Measurements from ENCODE around the gene CDKAL1. TPM values are rescaled to one million over a fixed set of nuclear protein-coding genes. Genes with fewer than 3 reads are reported as not detected.
A peak's percentile ranks its signal among the peaks of the same experiment; 100 is the strongest.

The CDKAL1 gene
- total and polyA plus RNA-seq, 2 of the 13 experiments (the other 11 are each of a cell fraction or from before 2014, with no cell fraction given), result 9.5 to 27.7 TPM

DNA sequence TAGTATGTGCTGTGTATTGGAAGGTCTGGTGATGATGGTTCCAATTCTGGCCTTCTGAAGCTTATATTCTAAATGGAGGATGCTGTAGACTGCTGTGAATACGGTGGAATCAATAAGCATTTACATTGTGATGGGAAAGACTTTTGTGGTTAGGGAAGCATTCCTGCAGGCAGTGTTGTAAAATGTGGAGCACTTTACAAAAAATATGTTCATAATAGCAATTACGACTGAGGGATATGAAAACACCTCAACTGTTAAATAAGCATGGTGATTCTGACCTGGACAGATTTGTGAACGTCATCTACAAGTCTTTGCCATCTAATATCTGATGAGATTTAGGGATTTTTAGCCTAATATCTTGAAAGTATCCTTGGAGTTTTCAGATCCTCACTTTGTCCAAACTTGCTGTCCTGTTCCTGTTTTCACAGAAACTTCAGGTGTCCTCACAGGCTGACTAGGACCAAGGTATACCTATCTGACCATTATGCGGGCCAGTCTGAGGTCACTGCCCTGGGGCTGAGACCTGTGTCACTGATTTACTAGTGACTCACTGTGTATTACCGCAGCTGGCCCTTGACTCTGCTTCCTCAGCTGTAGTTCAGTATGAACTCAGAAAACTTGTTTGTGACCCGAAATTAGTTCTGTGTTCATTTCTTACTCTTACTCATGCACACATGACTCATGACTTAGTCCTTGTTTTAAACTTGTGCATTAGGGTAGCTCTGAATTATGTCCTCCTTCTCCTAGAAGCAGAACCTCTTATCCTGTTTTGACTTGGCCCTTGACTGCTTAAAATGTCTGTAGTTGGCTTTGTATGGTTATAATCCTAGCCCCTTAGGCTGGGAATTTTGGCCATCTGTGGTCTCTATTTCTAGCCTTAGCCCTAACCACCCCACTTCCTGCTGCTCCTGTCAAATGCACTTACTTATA is 343.0 kb downstream of the CDKAL1 start (continued):
- TF ChIP-seq SRF (IDR thresholded peaks at IDR 0.05; ENCODE audit: low read depth, low read length), result no peak
- peak; percentile 31; the same call in 1 of the 2 replicates for TF ChIP-seq YEATS4 (CRISPR knock-in tag; IDR thresholded peaks at IDR 0.05; ENCODE audit: borderline replicate concordance)
- TF ChIP-seq, protein P1, sequence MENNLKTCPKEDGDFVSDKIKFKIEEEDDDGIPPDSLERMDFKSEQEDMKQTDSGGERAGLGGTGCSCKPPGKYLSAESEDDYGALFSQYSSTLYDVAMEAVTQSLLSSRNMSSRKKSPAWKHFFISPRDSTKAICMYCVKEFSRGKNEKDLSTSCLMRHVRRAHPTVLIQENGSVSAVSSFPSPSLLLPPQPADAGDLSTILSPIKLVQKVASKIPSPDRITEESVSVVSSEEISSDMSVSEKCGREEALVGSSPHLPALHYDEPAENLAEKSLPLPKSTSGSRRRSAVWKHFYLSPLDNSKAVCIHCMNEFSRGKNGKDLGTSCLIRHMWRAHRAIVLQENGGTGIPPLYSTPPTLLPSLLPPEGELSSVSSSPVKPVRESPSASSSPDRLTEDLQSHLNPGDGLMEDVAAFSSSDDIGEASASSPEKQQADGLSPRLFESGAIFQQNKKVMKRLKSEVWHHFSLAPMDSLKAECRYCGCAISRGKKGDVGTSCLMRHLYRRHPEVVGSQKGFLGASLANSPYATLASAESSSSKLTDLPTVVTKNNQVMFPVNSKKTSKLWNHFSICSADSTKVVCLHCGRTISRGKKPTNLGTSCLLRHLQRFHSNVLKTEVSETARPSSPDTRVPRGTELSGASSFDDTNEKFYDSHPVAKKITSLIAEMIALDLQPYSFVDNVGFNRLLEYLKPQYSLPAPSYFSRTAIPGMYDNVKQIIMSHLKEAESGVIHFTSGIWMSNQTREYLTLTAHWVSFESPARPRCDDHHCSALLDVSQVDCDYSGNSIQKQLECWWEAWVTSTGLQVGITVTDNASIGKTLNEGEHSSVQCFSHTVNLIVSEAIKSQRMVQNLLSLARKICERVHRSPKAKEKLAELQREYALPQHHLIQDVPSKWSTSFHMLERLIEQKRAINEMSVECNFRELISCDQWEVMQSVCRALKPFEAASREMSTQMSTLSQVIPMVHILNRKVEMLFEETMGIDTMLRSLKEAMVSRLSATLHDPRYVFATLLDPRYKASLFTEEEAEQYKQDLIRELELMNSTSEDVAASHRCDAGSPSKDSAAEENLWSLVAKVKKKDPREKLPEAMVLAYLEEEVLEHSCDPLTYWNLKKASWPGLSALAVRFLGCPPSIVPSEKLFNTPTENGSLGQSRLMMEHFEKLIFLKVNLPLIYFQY (CRISPR knock-in tag; IDR thresholded peaks at IDR 0.05; ENCODE audit: borderline replicate concordance), result peak; percentile 75
- TF ChIP-seq, protein P2, sequence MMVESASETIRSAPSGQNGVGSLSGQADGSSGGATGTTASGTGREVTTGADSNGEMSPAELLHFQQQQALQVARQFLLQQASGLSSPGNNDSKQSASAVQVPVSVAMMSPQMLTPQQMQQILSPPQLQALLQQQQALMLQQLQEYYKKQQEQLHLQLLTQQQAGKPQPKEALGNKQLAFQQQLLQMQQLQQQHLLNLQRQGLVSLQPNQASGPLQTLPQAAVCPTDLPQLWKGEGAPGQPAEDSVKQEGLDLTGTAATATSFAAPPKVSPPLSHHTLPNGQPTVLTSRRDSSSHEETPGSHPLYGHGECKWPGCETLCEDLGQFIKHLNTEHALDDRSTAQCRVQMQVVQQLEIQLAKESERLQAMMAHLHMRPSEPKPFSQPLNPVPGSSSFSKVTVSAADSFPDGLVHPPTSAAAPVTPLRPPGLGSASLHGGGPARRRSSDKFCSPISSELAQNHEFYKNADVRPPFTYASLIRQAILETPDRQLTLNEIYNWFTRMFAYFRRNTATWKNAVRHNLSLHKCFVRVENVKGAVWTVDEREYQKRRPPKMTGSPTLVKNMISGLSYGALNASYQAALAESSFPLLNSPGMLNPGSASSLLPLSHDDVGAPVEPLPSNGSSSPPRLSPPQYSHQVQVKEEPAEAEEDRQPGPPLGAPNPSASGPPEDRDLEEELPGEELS (CRISPR knock-in tag; IDR thresholded peaks at IDR 0.05), result peak; percentile 87
- TF ChIP-seq, protein P3, sequence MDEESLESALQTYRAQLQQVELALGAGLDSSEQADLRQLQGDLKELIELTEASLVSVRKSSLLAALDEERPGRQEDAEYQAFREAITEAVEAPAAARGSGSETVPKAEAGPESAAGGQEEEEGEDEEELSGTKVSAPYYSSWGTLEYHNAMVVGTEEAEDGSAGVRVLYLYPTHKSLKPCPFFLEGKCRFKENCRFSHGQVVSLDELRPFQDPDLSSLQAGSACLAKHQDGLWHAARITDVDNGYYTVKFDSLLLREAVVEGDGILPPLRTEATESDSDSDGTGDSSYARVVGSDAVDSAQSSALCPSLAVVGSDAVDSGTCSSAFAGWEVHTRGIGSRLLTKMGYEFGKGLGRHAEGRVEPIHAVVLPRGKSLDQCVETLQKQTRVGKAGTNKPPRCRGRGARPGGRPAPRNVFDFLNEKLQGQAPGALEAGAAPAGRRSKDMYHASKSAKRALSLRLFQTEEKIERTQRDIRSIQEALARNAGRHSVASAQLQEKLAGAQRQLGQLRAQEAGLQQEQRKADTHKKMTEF (CRISPR knock-in tag; IDR thresholded peaks at IDR 0.05), result peak; percentile 67
- TF ChIP-seq, protein P4, sequence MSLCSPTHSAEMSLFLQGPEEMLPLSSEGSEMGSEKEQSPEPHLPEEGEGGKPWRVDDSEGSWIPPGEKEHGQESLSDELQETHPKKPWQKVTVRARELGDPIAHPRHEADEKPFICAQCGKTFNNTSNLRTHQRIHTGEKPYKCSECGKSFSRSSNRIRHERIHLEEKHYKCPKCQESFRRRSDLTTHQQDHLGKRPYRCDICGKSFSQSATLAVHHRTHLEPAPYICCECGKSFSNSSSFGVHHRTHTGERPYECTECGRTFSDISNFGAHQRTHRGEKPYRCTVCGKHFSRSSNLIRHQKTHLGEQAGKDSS (CRISPR knock-in tag; IDR thresholded peaks at IDR 0.05; ENCODE audit: borderline replicate concordance, low read depth), result peak; percentile 82; the same call in 1 of the 2 replicates
- TF ChIP-seq, protein P5, sequence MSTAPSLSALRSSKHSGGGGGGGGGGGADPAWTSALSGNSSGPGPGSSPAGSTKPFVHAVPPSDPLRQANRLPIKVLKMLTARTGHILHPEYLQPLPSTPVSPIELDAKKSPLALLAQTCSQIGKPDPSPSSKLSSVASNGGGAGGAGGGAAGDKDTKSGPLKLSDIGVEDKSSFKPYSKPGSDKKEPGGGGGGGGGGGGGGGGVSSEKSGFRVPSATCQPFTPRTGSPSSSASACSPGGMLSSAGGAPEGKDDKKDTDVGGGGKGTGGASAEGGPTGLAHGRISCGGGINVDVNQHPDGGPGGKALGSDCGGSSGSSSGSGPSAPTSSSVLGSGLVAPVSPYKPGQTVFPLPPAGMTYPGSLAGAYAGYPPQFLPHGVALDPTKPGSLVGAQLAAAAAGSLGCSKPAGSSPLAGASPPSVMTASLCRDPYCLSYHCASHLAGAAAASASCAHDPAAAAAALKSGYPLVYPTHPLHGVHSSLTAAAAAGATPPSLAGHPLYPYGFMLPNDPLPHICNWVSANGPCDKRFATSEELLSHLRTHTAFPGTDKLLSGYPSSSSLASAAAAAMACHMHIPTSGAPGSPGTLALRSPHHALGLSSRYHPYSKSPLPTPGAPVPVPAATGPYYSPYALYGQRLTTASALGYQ (CRISPR knock-in tag; IDR thresholded peaks at IDR 0.05), result peak; percentile 79; the same call in 1 of the 2 replicates
- TF ChIP-seq ZNF549 (CRISPR knock-in tag; IDR thresholded peaks at IDR 0.05), result no peak
- peak; percentile 75 for TF ChIP-seq PPARG (CRISPR knock-in tag; conservative IDR thresholded peaks at IDR 0.05)
- peak; percentile 82; the same call in 1 of the 2 replicates for TF ChIP-seq ZKSCAN8 (CRISPR knock-in tag; IDR thresholded peaks at IDR 0.05; ENCODE audit: borderline replicate concordance)
- TF ChIP-seq, protein P6, sequence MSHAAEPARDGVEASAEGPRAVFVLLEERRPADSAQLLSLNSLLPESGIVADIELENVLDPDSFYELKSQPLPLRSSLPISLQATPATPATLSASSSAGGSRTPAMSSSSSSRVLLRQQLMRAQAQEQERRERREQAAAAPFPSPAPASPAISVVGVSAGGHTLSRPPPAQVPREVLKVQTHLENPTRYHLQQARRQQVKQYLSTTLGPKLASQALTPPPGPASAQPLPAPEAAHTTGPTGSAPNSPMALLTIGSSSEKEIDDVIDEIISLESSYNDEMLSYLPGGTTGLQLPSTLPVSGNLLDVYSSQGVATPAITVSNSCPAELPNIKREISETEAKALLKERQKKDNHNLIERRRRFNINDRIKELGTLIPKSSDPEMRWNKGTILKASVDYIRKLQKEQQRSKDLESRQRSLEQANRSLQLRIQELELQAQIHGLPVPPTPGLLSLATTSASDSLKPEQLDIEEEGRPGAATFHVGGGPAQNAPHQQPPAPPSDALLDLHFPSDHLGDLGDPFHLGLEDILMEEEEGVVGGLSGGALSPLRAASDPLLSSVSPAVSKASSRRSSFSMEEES (CRISPR knock-in tag; IDR thresholded peaks at IDR 0.05), result peak; percentile 88
- TF ChIP-seq FOSL1 (CRISPR knock-in tag; IDR thresholded peaks at IDR 0.05; ENCODE audit: borderline replicate concordance), result peak; percentile 97
- no peak; the same call in 1 of the 2 replicates for TF ChIP-seq DNMT3B (CRISPR knock-in tag; conservative IDR thresholded peaks at IDR 0.05)
- TF ChIP-seq NR2F6 (IDR thresholded peaks at IDR 0.05), result peak; percentile 86
- peak; percentile 95 for TF ChIP-seq NR2F6 (CRISPR knock-in tag; IDR thresholded peaks at IDR 0.05)
- TF ChIP-seq NR2C2 (CRISPR knock-in tag; IDR thresholded peaks at IDR 0.05; ENCODE audit: borderline replicate concordance), result 0 out of 2 replicates have a peak, but pooled peaks have one; percentile 28
